Right lobe of liver (tissue), 4 donors: Measurements from ENCODE around the gene DCDC2C.

Experiments used
- POLR2A ChIP-seq: fragments of 450-650 bp; IDR thresholded peaks from one replicate; pipeline ENCODE4 v1.6.1; 2017; ENCODE audit warnings: antibody characterized with exemption, mild to moderate bottlenecking
- TF ChIP-seq, protein P1 (sequence below), 4 donors: fragments of 200-600 bp in 3 of 4; fragments of 450-650 bp in 1 of 4; IDR thresholded peaks; one replicate each; pipeline versions ENCODE4 v1.5.1 to v1.8.0; 2016 to 2022; ENCODE audit warnings: antibody characterized with exemption in 4 of 4, mild to moderate bottlenecking in 2 of 4
- donor health status: DM: no; HTN: no; CAD: no.
- donor health status: DM: no; HTN: no; CAD: no.
- donor health status: DM: no; HTN: yes; CAD: no.

GRCh38 chr2:3703236-3703756 is at the start of gene DCDC2C:
- TF ChIP-seq, protein P1, sequence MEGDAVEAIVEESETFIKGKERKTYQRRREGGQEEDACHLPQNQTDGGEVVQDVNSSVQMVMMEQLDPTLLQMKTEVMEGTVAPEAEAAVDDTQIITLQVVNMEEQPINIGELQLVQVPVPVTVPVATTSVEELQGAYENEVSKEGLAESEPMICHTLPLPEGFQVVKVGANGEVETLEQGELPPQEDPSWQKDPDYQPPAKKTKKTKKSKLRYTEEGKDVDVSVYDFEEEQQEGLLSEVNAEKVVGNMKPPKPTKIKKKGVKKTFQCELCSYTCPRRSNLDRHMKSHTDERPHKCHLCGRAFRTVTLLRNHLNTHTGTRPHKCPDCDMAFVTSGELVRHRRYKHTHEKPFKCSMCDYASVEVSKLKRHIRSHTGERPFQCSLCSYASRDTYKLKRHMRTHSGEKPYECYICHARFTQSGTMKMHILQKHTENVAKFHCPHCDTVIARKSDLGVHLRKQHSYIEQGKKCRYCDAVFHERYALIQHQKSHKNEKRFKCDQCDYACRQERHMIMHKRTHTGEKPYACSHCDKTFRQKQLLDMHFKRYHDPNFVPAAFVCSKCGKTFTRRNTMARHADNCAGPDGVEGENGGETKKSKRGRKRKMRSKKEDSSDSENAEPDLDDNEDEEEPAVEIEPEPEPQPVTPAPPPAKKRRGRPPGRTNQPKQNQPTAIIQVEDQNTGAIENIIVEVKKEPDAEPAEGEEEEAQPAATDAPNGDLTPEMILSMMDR (IDR thresholded peaks at IDR 0.05), result no peak
- TF ChIP-seq POLR2A, result no peak
